WTC11 (cell line): ENCODE data around the gene METTL23.

Source experiments
- E2F4 ChIP-seq: sonication (generic); formaldehyde crosslinking; IDR thresholded peaks from 2 replicates; pipeline ENCODE4 v1.8.1; 2022; ENCODE audit warnings: low read depth, mild to moderate bottlenecking, moderate library complexity, missing genetic modification reagents, borderline replicate concordance
- FOXJ3 ChIP-seq: sonication (generic); formaldehyde crosslinking; IDR thresholded peaks from 2 replicates; pipeline ENCODE4 v1.9.0; 2021; ENCODE audit warnings: missing genetic modification reagents, mild to moderate bottlenecking, borderline replicate concordance
- GTF2I ChIP-seq: fragments of 250-450 bp; sonication (Bioruptor Pico); conservative IDR thresholded peaks from 2 replicates; pipeline ENCODE4 v1.4.0; 2021; ENCODE audit warnings: mild to moderate bottlenecking
- JUN ChIP-seq: sonication (generic); formaldehyde crosslinking; IDR thresholded peaks from 2 replicates; pipeline ENCODE4 v1.8.0; 2023; ENCODE audit warnings: mild to moderate bottlenecking, missing genetic modification reagents
- TEAD1 ChIP-seq: sonication (generic); formaldehyde crosslinking; IDR thresholded peaks from 2 replicates; pipeline ENCODE4 v1.8.0; 2022; ENCODE audit warnings: mild to moderate bottlenecking, missing genetic modification reagents
- TF ChIP-seq, protein P1 (sequence below): fragments of 200-600 bp; IDR thresholded peaks from 2 replicates; pipeline ENCODE4 v1.8.0; 2022; ENCODE audit warnings: antibody characterized with exemption

DNA sequence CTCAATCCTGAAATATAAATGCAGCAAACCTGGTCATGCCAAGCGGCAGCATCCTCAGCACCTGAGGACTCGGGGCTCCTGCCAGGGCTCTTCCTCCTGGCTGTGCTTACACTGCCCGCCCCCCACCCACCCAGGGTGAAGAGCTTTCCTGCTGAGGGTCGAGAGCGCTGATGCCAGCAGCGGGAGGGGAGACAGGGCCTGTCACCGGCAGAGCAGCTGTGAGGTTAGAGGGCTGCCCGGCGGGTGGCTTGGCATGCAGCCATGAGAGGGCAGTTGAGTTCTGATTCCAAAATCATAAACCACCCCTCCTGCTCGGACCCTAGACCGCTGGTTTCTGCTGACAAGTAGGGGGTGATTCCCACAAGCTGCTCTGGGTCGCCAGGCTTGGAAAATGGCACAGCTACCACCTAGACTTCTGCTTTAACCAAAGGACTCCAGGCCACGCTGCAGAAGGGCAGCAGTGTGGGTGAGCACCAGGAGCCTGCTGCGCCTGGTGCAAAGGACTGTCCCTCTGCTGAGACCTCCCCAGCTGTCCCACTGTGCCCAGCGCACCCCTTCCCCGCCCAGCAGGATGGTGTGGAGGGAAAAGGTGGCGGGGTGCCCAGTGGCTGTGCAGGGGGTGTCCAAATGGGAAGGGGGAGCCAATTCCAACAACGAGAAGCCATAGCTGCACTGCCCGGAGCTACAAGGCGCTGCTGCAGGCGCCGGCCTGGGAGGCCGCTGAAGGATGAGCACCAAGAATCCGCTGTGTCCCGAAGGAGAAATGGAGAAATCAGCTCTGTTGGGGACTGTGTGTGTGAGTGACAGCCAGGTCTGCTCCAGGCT is 42.5 kb upstream of the METTL23 start:
- TF ChIP-seq FOXJ3, result no peak
- TF ChIP-seq JUN, result no peak
- no peak for TF ChIP-seq TEAD1 (CRISPR knock-in tag)
- TF ChIP-seq GTF2I (CRISPR knock-in tag), result no peak
- TF ChIP-seq E2F4 (CRISPR knock-in tag), result no peak
- TF ChIP-seq, protein P1, sequence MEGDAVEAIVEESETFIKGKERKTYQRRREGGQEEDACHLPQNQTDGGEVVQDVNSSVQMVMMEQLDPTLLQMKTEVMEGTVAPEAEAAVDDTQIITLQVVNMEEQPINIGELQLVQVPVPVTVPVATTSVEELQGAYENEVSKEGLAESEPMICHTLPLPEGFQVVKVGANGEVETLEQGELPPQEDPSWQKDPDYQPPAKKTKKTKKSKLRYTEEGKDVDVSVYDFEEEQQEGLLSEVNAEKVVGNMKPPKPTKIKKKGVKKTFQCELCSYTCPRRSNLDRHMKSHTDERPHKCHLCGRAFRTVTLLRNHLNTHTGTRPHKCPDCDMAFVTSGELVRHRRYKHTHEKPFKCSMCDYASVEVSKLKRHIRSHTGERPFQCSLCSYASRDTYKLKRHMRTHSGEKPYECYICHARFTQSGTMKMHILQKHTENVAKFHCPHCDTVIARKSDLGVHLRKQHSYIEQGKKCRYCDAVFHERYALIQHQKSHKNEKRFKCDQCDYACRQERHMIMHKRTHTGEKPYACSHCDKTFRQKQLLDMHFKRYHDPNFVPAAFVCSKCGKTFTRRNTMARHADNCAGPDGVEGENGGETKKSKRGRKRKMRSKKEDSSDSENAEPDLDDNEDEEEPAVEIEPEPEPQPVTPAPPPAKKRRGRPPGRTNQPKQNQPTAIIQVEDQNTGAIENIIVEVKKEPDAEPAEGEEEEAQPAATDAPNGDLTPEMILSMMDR, result no peak
